Stimulated activated CD8-positive, alpha-beta memory T cell treated with anti-CD3 and anti-CD28 coated beads, Interleukin-4, amount 100 ng/mL, for 48 hours (primary cell): ENCODE measurements around the gene TLCD3B.

Source experiments
- DNase-seq: peaks from one replicate; pipeline ENCODE4 v3.0.0-alpha.2; 2020

Gene TLCD3B

DNA sequence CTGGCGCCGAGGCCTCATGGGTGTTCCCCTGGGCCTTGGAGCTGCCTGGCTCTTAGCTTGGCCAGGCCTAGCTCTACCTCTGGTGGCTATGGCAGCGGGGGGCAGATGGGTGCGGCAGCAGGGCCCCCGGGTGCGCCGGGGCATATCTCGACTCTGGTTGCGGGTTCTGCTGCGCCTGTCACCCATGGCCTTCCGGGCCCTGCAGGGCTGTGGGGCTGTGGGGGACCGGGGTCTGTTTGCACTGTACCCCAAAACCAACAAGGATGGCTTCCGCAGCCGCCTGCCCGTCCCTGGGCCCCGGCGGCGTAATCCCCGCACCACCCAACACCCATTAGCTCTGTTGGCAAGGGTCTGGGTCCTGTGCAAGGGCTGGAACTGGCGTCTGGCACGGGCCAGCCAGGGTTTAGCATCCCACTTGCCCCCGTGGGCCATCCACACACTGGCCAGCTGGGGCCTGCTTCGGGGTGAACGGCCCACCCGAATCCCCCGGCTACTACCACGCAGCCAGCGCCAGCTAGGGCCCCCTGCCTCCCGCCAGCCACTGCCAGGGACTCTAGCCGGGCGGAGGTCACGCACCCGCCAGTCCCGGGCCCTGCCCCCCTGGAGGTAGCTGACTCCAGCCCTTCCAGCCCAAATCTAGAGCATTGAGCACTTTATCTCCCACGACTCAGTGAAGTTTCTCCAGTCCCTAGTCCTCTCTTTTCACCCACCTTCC, 43.5 kb downstream of the TLCD3B start:
- DNase-seq, result no peak

DNA sequence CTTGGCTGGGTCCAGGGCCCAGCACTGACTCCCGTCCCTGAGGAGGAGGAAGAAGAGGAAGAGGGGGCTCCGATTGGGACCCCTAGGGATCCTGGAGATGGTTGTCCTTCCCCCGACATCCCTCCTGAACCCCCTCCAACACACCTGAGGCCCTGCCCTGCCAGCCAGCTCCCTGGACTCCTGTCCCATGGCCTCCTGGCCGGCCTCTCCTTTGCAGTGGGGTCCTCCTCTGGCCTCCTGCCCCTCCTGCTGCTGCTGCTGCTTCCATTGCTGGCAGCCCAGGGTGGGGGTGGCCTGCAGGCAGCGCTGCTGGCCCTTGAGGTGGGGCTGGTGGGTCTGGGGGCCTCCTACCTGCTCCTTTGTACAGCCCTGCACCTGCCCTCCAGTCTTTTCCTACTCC, 44.1 kb downstream of the TLCD3B start:
- no peak for DNase-seq

DNA sequence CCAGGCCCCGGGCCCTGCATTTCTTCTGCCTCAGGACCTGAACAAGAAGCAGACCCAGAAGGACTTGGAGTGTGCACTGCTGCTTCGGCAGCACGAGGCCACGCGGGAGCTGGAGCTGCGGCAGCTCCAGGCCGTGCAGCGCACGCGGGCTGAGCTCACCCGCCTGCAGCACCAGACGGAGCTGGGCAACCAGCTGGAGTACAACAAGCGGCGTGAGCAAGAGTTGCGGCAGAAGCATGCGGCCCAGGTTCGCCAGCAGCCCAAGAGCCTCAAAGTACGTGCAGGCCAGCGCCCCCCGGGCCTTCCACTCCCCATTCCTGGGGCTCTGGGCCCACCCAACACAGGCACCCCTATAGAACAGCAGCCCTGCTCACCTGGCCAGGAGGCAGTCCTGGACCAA, 44.8 kb downstream of the TLCD3B start:
- DNase-seq, result no peak

DNA sequence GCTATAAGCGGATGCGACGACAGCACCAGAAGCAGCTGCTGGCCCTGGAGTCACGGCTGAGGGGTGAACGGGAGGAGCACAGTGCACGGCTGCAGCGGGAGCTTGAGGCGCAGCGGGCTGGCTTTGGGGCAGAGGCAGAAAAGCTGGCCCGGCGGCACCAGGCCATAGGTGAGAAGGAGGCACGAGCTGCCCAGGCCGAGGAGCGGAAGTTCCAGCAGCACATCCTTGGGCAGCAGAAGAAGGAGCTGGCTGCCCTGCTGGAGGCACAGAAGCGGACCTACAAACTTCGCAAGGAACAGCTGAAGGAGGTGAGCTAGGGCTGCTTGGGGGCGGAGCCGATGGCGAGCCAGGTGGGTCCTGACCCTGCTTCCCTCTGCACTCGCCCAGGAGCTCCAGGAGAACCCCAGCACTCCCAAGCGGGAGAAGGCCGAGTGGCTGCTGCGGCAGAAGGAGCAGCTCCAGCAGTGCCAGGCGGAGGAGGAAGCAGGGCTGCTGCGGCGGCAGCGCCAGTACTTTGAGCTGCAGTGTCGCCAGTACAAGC, 45.7 kb downstream of the TLCD3B start:
- no peak for DNase-seq

DNA sequence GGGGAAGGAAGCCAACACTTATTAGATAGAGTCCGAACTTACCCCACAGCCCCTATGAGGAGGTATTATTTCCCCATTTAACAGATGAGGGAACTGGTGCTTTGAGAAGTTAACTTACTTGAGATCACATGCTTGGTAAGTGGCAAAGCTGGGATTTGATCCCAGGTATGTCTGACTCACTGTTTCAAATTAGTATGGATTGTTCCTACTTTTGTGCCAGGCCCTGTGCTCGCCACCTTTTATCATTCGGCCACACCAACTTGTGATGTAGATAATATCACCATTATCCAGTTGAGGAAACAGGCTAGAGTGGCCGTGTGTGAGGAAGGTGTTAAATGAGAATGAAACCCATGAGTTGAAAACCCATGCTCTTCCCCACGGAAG, 46.3 kb downstream of the TLCD3B start:
- DNase-seq, result no peak

DNA sequence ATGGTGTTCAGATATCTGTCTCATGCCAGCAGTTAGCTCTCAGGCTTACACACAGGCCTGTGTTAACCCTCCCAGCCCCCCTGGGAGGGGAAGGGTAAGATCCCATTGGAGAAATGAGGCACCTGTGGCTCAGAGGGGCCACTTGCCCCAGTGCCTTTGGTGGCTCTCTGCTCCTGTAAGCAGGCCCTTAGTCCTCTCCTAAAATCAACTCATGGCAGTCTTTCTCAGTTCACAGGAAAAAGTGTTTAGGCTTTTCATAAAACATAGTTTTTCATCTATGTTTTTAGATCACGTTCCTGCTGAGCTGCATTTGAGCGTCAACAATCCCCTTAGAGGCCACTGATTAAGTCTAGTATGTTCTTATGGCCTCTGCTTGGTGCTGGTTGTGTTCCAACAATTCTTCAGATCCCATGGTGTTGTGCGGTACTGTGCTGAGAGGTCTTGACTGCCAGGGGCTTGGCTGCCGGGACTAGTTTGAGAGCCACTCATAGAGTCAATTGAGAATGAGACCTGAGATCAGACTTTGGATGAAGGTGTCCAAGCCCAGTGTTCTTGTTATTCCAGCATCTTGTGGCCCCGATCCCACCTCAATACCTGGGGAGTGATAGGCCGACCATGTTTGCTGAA, 46.8 kb downstream of the TLCD3B start:
- DNase-seq, result no peak

DNA sequence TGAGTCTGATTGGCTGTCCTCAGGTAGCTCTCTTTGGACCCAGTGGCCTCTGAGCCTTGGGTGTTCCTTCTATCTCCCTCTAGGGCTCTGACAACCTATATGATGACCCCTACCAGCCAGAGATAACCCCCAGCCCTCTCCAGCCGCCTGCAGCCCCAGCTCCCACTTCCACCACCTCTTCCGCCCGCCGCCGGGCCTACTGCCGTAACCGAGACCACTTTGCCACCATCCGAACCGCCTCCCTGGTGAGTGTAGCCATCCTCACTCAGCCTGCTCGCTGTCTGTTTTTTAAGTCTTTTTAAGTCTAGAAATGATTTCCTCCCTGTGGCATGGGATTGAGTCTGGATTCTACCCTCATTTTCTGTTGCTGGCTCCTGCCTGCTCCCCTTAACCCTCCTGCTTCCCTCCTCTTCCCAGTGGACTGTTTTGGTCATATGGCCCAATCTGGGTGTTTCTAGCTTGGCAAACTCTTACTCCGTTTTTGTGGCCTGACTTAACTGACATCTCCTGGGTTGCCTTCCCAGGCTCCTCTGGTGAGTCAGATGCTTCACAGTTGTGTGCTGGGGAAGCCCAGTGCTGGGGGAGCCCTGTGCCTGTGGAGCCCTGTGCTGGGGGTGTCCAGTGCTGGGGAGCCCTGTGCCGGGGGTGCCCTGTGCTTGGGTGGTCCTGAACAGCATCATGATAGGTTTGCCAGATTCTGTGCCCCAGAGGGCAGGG, 47.5 kb downstream of the TLCD3B start:
- no peak for DNase-seq

DNA sequence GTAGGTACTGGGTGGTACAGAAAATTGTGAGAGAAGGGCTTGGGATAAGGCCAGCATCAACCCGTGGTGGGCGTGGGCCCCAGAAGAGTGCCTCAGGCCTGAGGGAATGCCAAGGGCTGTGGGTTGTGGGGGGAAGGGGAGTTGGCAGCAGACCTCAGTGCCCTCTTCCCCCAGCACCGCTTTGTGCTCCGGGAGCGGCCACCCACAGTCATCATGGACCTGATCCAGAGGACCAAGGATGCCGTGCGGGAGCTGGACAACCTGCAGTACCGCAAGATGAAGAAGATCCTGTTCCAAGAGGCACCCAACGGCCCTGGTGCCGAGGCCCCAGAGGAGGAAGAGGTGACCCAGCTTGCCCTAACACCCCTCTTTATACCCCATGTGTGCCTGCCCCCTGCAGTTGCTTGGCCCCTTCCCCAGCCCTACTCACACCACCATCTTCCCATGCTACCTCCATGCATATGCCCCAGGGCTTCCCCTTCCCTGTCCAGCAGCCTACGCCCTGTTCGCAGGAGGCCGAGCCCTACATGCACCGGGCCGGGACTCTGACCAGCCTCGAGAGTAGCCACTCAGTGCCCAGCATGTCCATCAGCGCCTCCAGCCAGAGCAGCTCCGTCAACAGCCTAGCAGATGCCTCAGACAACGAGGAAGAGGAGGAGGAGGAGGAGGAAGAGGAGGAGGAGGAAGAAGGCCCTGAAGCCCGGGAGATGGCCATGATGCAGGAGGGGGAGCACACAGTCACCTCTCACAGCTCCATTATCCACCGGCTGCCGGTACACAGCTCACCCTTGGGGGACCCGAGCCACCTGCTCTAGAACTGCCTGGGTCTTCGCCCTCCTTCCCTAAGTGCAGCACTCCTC, 48.3 kb downstream of the TLCD3B start:
- no peak for DNase-seq

DNA sequence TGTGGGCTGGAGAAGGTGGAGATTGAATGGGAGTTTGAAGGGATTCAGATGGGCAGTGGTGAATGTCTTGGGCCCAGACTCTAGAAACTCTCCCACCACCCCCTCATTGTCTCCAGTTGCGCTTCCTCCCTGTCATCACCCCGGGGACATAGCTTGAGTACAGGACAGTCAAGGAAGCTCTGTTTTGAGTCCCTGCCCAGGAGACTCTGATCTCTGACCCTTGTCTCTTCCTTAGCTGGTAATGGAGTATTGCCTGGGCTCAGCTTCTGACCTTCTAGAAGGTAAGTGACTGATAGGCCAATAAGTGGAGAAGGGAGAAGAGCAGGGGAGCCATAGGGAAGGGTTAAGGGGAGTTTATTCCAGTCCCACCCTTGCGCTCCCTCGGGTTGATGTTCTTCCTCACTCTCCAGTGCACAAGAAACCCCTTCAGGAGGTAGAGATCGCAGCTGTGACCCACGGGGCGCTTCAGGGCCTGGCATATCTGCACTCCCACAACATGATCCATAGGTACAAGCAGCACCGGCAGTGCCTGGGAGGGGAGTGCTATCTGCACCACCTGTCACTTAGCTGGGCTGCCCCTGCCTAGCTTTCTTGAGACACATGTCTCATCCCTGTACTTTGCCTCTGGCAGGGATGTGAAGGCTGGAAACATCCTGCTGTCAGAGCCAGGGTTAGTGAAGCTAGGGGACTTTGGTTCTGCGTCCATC, 52.4 kb downstream of the TLCD3B start:
- no peak for DNase-seq

DNA sequence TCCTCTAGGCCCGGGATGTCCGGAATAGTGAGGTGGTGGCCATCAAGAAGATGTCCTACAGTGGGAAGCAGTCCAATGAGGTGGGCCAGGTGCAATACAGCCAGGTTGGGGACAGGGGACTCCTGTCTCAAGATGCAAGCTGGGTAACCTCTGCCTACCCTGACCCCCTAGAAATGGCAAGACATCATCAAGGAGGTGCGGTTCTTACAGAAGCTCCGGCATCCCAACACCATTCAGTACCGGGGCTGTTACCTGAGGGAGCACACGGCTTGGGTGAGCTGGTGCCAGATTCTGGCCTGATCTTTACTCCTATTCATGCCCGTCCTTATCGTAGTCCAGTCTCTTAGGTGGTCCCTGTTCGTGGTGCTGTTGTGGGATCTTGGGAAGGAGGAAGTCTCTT, 53.0 kb downstream of the TLCD3B start:
- DNase-seq, result no peak

DNA sequence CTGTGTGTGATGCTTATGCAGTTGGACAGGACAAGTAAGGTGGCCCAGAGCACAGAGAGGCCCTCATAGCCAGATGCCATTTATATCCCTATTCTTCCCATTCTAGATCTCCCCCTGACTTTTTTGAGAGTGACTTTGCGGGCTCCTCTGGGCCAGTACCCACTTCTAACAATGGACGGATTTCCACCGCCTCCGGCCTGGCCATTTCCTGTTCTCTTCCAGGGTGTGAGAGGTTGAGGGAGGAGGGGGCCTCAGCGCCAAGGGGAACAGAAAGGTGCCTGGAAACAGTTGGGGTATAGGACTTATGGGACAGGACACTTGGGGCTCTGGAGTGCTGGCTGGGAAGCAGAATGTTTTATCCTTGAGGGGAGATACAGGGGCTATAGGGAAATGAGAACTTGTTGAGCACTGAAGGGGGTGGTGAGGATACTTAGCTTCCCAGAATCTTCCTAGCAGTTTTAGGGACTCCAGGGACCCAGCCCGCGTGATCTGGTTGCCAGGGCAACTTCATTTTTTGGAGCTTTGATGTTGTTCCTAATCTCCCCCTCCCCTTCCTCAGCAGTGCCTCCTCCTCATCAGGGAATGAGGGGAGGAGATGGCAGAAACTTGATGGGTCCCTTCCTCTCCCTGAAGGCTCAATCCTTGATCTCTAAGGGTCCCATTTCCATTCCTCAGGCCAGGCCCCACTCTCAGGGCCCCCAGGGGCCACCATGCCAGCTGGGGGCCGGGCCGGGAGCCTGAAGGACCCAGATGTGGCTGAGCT, 53.8 kb downstream of the TLCD3B start:
- no peak for DNase-seq

DNA sequence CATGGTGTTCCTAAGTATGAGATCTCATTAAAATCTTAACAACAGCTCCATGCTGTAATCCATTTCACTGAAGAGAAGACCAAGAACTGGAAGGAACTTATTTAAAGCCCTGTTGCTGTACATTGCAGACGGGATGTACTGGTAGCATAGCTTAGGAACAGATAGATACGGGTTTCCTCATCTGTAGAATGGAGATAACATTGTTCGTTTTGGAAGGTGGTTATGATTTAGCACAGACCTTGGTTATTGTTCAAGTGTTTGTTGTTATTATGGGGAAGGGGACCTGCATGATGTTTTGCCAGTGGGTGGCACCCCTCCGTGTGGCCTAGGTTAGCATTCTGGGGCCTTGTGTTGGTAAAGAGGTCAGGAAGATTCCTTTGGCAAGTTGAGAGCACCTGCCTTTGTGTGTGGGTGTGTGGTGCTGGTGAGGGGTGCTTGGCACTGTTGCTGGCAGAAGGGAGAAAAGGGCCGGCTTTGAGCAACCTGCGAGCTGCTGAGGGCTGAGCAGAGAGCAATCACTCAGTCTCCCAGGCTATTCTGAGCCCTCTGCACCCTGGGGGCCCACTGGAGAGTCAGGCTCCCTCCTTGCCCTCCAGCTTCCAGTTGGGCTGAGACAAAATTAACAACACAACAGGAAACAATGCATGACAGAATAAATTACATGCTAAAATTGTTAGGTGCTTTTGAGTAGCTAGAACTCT, 55.1 kb downstream of the TLCD3B start:
- no peak for DNase-seq

DNA sequence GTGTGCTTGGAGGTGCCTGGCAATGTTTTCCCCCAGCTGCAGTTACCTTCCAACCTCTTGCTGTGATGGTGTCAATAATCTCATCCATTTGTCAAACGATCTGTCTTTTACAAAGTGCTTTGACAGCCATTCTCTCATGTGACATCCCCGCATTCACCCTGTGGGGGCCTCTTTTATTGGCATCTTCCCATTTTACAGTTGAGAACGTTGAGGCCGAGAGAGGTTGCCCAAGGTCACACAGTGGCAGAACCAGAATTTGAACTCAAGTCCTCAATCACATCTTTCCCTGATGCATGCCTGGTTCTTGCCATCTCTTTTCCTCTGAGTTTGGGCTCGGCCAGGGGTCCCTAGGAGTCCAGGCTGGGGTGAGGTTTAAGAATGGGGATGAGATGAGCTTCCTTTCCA, 55.9 kb downstream of the TLCD3B start:
- no peak for DNase-seq
